Ectodermal cell (in vitro differentiated cells): Measurements from ENCODE around the gene GPX2.
"Not testable (repeated sequence)": the region's sequence is repeated elsewhere in the genome, so short reads cannot be mapped to it uniquely, and the experiment has no call there.

Source experiments
- H3K27ac ChIP-seq: 2 replicates; pipeline ENCODE4 v1.7.0; 2013; ENCODE audit warnings: mild to moderate bottlenecking, low read depth, low read length; ENCODE audit not compliant: insufficient read depth, poor library complexity, severe bottlenecking
- H3K27me3 ChIP-seq: 2 replicates; pipeline ENCODE4 v1.7.0; 2013; ENCODE audit warnings: mild to moderate bottlenecking, low read length; ENCODE audit not compliant: insufficient read depth, control insufficient read depth, poor library complexity, severe bottlenecking
- H3K36me3 ChIP-seq: one replicate; pipeline ENCODE4 v1.7.0; 2013; ENCODE audit warnings: low read length; ENCODE audit not compliant: control insufficient read depth, insufficient read depth
- H3K4me1 ChIP-seq: one replicate; pipeline ENCODE4 v1.7.0; 2013; ENCODE audit warnings: low read length; ENCODE audit not compliant: control insufficient read depth, insufficient read depth
- H3K4me3 ChIP-seq: 2 replicates; pipeline ENCODE4 v1.7.0; 2013; ENCODE audit warnings: low read depth, low read length, control low read depth; ENCODE audit not compliant: insufficient read depth
- H3K9me3 ChIP-seq: 2 replicates; pipeline ENCODE4 v1.7.0; 2013; ENCODE audit warnings: mild to moderate bottlenecking, low read length, moderate library complexity; ENCODE audit not compliant: control insufficient read depth
- WGBS, 2 experiments: methylation state at CpG; one replicate each; pipeline ENCODE4 v1.1.7; 2013; ENCODE audit warnings: missing lambda C conversion rate in 2 of 2; 5-methylcytosine and 5-hydroxymethylcytosine counted together

Gene GPX2

DNA sequence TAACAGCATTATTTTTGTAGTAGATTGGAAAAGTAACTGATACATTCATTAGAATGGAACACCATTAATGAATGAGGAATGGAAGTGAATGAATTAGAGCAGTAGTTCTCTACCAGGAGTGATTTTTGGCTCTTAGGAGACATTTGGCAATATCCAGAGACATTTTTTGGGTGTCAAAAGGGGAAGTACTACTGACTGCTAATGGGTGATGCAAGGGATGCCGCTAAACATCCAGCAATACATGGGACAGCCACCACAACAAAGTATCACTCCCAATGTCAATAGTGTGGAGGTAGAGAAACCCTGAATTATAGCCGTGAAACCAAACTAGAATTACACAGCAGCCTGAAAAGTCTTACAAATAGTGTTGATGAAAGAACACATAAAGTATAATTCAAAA lies 26.7 kb downstream of the GPX2 start:
- 100% methylated on average over 1 of the region's 2 CpGs; no CpG with 5 or more reads in 1 of the 2 experiments for WGBS, 2 experiments
- Histone ChIP-seq H3K4me1 (peaks cover 5% of the 10 kb centered on the region), H3K9me3 (no peaks in the 10 kb centered on the region), H3K27me3 (no peaks in the 10 kb centered on the region), H3K27ac (no peak overlapping the region), H3K4me3 (no peak overlapping the region), H3K36me3 (no peaks in the 10 kb centered on the region)

- peak overlapping the region; percentile 99 for H3K4me3 ChIP-seq
- no peaks in the 10 kb centered on the region for H3K36me3 ChIP-seq
- 48 to 59% methylated on average over 4 of the region's 4 CpGs for WGBS, 2 experiments
- H3K27ac ChIP-seq, result no peak overlapping the region
- H3K27me3 ChIP-seq, result no peaks in the 10 kb centered on the region
- H3K9me3 ChIP-seq, result no peaks in the 10 kb centered on the region
- peaks cover 5% of the 10 kb centered on the region for H3K4me1 ChIP-seq
Measured at GRCh38 chr14:64915029-64915424, 27.5 kb downstream of the GPX2 start.

DNA sequence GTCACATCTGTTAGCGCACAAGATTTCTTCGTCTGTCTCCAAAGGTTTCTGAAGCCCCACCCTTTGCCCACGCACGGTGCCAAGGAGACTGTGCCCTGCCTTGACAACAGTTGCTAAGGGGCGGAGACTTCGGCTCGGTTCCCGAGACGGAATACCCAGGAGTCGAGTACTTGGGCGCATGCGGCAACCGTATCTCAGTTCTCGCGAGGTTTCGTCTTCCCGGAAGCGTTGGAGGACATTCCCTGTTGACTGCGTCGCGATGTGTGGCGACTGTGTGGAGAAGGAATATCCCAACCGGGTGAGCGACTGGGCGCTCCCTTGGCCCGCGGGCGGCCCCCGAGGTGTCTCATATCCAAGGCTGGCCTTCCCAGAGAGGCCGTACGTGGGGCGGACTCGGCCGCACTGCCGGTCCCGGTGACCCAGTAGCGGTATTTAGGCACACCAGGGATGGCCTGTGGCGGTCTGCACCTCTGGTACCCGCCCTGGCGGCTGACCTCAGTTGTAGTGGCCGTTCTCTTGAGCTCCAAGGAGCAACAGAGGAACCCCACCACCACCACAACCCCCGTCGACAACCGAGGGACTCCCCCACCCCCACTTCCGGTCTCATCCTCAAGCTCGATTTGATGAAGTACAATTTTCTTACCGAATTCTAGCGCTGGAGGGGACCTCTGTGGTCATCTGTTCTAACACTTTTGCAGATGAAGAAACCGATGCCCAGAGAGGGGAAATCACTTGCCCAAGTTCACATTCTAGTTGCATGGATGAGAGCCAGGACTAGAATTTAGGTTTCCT lies 28.1 kb downstream of the GPX2 start, which contains the start of gene CHURC1:
Gene CHURC1, plus strand, starts transcription at position 219 of the 792 bp plus-strand sequence. Its CDS starts 41 bp downstream, at position 260.
- Histone ChIP-seq H3K4me3 (peak within 1 kb of the TSS; percentile 99), H3K36me3 (no peaks in the 10 kb centered on the region), H3K27me3 (no peaks in the 10 kb centered on the region), H3K9me3 (no peaks in the 10 kb centered on the region), H3K4me1 (peaks cover 5% of the 10 kb centered on the region), H3K27ac (peak within 1 kb of the TSS; percentile 70)
- WGBS, 2 experiments, result 0 to 1% methylated on average over 49 of the region's 49 CpGs

DNA sequence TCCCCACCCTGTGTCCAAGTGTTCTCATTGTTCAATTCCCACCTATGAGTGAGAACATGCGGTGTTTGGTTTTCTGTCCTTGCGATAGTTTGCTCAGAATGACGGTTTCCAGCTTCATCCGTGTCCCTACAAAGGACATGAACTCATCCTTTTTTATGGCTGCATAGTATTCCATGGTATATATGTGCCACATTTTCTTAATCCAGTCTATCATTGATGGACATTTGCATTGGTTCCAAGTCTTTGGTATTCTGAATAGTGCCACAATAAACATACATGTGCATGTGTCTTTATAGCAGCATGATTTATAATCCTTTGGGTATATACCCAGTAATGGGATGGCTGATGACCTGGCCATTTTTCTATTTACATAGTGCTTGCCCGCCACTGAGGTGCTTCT lies 29.1 kb downstream of the GPX2 start:
- not testable (repeated sequence) for H3K27ac ChIP-seq, H3K4me3 ChIP-seq, H3K9me3 ChIP-seq, H3K36me3 ChIP-seq, H3K4me1 ChIP-seq, H3K27me3 ChIP-seq
- WGBS, 2 experiments, result 40 to 78% methylated on average over 1 of the region's 5 CpGs

DNA sequence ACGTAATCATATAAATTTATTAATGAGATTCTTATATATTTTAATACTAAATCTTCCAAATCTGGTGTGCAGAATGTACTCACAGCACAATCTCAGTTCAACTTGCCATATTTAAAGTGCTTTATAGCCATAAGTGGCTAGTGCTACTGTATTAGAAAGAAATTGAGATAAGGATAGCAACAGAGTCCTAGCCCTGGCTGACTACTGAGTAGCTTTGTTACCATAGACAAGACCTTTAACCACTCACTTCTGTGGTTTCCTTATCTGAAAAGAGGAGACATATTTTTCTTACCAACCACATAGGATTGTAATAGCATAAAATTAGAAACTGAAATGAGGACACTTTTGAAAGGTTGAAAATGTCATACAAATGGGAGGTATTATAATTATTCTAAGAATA lies 30.3 kb downstream of the GPX2 start:
- Histone ChIP-seq H3K9me3 (no peaks in the 10 kb centered on the region), H3K36me3 (no peaks in the 10 kb centered on the region), H3K27me3 (no peaks in the 10 kb centered on the region), H3K4me1 (peaks cover 5% of the 10 kb centered on the region), H3K4me3 (no peak overlapping the region), H3K27ac (no peak overlapping the region)
- WGBS, 2 experiments, result no CpG with 5 or more reads among the region's 1 CpG

- Histone ChIP-seq H3K27ac (no peak overlapping the region), H3K9me3 (no peaks in the 10 kb centered on the region), H3K4me1 (peaks cover 5% of the 10 kb centered on the region), H3K27me3 (no peaks in the 10 kb centered on the region), H3K4me3 (no peak overlapping the region), H3K36me3 (no peaks in the 10 kb centered on the region)
- WGBS, 2 experiments, result 9 to 14% methylated on average over 3 of the region's 3 CpGs
Measured at GRCh38 chr14:64910847-64911495, 31.6 kb downstream of the GPX2 start.

DNA sequence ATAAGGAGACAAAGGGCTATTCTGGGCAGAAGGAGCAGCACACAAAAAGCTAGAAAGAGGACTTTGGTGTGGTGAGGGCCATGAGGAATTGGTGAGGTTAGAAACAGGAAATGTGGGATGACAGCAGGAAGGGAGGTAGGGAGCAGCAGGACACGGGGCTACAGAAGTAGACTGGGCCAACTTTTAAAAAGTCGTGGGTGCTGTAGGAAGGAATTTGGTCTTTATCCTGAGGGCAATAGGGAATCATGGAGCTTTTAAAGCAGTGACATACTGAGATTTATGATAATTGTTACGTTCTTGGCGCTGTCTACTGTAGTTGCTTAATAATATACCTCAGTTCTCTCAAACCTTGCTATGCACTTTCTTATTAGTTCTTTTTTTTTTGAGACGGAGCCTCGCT lies 36.5 kb downstream of the GPX2 start:
- Histone ChIP-seq H3K27ac (no peak overlapping the region), H3K9me3 (no peaks in the 10 kb centered on the region), H3K36me3 (no peaks in the 10 kb centered on the region), H3K27me3 (no peaks in the 10 kb centered on the region), H3K4me1 (no peaks in the 10 kb centered on the region), H3K4me3 (no peak overlapping the region)
- 89 to 93% methylated on average over 6 of the region's 6 CpGs for WGBS, 2 experiments

DNA sequence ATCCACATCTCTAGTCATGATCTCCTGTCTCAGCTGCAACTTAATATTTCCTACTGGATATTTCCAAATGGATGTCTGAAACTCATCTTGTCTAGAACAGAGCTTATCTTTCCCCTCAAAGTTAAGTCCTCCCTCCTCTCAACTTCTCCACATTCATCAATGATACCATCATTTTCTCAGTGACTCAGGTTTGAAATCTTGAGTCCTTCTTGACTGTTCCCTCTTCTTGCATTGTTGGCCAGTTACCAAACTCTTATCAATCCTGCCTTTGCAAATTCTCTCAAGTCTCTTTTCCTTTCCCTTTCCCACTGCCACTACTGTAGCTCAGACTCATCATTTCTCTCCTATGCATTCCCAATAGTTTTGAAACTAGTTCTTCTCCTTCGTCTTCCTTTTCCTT lies 42.6 kb downstream of the GPX2 start:
- no peak overlapping the region for H3K27ac ChIP-seq
- H3K9me3 ChIP-seq, result no peaks in the 10 kb centered on the region
- no peak overlapping the region for H3K4me3 ChIP-seq
- no peaks in the 10 kb centered on the region for H3K36me3 ChIP-seq
- H3K27me3 ChIP-seq, result no peaks in the 10 kb centered on the region
- H3K4me1 ChIP-seq, result no peaks in the 10 kb centered on the region
- 100% methylated on average over 1 of the region's 1 CpG; no CpG with 5 or more reads in 1 of the 2 experiments for WGBS, 2 experiments

GRCh38 chr14:64891839-64892375 lies 50.6 kb downstream of the GPX2 start:
- no peak overlapping the region for H3K4me3 ChIP-seq
- H3K4me1 ChIP-seq, result no peaks in the 10 kb centered on the region
- no peak overlapping the region for H3K27ac ChIP-seq
- H3K36me3 ChIP-seq, result no peaks in the 10 kb centered on the region
- no peaks in the 10 kb centered on the region for H3K27me3 ChIP-seq
- H3K9me3 ChIP-seq, result no peaks in the 10 kb centered on the region
- WGBS, 2 experiments, result 50 to 66% methylated on average over 2 of the region's 2 CpGs

DNA sequence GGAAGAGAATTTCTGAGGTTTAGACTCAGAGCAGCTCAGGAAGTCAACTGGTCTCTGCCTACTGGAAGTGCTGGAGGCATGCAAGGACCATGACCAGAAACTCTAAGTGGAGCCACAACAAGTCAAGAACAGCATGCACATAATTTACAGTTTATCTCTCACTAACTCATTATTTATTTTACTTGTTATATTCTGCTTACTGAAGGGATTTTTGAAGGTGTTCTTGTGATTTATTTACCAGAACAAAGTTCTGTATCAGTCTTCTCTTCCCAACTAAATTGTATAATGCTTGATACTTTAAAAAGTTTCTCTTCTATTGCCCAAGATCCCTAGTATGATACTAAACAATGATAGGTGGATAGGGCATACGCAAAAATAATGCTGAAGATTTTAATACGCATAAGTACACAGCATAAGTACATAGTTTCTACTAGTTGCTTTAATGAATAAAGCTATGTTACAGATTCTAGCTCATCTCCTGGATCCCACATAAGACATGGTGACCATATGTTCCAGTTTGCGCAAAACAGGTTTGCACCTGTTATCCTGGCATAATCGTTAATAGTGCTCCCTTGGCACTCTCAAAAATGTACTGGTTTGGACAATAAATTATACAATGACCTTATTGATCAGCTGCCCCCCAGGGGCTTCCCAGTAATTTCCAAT lies 51.2 kb downstream of the GPX2 start:
- Histone ChIP-seq H3K4me1 (no peaks in the 10 kb centered on the region), H3K27ac (no peak overlapping the region), H3K36me3 (no peaks in the 10 kb centered on the region), H3K4me3 (no peak overlapping the region), H3K9me3 (no peaks in the 10 kb centered on the region), H3K27me3 (no peaks in the 10 kb centered on the region)
- WGBS, 2 experiments, result 96 to 98% methylated on average over 3 to 4 of the region's 4 CpGs
